NOMO-1 (cell line): ENCODE measurements around the gene MISP3.

Experiments used
- DNase-seq, 2 experiments: peaks; one replicate each; lab custom pipeline; 2025; ENCODE audit not compliant: unreplicated experiment in 2 of 2; lab: John Stamatoyannopoulos, UW

MISP3 gene

GRCh38 chr19:14078411-14078810 lies 5.8 kb downstream of the MISP3 start:
- no peak for DNase-seq

GRCh38 chr19:14080887-14081796 lies 8.6 kb downstream of the MISP3 start:
- peak; percentile 96 to 99 for DNase-seq

GRCh38 chr19:14081797-14082674 lies 9.4 kb downstream of the MISP3 start:
- DNase-seq = no peak

DNA sequence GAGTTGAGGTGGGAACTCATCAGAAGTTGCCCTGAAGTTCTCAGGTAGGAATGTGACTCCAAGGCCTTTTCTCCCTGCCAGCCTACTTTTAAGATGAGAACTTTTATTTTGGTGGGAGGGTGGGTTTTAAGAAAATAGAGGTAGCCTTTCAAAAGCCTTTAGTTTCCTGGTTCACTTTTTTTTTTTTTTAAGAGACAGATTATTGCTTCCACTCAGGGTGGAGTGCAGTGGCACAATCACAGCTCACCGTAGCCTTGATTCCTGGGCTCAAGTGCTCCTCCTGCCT lies 10.0 kb downstream of the MISP3 start:
- no peak for DNase-seq

GRCh38 chr19:14085309-14085995 lies 12.9 kb downstream of the MISP3 start, which contains the start of gene C19orf67:
Gene C19orf67, minus strand, starts transcription at chr19:14085783. Its CDS starts 156 bp downstream, at chr19:14085627.
- no peak for DNase-seq

DNA sequence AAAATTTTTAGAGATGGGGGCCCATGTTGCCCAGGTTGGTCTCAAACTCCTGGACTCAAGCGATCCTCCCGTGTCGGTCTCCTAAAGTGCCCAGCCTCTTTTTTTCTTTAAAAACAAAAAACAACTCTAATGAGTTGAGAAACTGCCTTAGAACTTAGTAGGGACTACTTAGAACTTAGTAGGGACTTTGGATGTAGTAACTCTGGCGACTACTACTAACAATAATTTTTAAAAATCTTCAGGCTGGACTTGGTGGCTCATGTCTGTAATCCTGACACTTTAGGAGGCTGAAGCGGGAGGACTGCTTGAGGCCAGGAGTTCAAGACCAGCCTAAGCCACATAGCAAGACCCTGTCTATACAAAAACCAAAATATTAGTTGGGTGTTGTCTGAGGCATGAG lies 13.5 kb downstream of the MISP3 start:
- no peak for DNase-seq

GRCh38 chr19:14088634-14089411 lies 16.2 kb downstream of the MISP3 start:
- no peak for DNase-seq

GRCh38 chr19:14089412-14089661 lies 16.8 kb downstream of the MISP3 start:
- peak in 1 of 2 experiments; percentile 20 for DNase-seq

DNA sequence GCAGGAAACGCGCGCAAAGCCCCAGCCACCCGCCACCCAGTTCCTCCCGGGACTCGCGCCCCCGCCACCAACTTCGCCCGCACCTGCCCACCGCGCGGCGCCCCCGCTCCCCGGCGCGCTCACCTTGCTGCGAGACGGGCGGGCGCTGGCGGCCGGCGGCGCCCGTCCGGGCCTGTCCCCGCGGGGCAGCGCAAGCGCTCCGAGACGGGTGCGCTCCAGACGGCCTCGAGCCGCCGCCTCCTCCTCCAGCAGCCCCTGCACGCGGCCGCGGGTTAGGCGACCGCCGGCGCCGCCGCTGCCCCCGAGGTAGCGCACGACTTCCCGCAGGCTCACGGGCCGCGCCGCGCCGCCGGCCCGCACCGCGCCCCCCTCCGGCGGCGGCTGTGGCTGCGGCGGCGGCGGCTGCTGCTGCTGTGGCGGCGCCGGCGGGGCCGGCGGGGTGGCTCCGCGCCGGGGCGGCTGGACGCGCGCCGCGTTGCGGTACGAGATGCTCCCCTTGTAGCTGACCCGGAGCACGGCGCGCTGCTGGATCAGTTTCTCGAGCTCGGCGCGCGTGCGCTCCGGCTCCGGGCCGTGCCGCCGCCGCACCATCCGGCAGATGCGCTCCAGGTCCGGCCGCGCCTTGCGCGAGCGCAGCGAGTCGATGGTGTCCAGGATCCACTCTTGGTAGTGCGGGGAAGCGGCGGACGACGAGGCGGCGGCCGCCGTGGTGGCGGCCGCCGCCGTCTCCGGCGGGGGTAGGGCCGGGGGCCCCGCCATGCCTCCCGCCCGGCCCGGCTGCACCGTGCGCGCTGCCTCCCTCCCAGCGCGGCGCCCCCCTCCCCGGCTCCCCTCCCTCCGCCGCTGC lies 17.3 kb downstream of the MISP3 start:
- DNase-seq = peak; percentile 35 to 61

DNA sequence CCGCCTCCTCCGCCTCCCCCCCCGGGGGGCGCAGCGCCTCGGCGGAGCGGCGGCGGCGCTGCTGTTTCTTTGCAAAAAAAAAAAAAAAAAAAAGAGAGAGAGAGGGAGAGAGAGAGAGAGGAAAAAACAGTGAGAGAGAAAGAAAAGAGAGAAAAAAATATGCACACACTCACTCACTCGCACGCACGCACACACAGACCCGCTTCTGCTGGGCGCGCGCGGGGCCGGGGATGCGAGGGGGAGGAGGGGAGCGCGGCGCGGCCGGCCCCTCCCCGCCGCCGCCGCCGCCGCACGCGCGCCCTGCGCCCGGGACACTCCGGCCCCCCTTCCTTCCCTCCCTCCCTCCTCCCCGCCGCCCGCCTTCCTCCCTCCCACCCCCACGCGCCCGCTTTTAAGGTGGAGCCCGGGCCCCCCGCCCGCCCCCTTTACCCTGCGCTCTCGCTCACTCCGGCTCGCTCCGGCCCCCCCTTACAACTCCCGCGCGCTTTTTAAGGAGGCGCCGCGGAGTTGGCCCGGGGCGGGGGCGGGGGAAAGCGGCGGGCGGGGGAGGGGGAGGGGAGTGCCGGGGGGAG lies 18.0 kb downstream of the MISP3 start, which contains the start of gene SAMD1:
TSS of gene SAMD1 (minus strand) at position 243 of the 572 bp plus-strand sequence.
- peak; percentile 82 to 83 for DNase-seq

DNA sequence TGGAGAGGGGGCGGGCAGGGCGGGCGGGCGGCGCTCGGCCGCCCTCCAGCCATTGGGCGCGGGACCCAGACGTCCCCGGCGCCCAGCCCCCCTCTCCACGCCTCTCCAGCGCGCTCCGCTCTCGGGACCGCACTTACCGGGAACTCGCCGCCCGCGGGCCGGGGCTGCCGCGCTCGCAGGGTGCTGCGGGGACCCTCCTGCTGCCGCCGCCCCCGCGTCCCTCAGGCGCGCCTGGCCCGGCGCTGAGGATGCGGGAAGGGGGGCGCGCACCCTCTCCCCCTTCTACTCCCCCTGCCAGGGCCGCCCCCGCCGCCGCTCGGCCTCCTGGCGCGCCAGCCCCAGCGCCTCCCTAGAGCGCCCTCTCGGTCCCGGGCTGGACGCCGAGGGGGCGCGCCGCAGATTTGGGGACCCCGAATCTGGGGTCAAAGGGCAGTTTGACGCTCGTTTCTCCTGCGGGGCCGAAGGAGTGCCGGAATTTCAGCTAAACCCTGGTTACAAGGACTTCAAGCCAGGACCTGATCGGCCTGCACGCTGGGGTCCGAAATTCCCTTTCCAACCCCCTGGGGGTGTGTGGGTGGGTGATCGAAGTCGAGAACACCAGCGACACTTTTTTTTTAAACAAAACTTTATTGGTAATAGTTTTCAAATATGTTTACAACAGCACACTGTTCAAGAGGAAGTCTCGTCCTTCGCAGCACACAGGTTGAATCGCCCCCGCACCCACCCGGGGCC lies 18.7 kb downstream of the MISP3 start:
- peak; percentile 82 to 83 for DNase-seq

- no peak for DNase-seq
Measured at GRCh38 chr19:14091813-14092462, 19.4 kb downstream of the MISP3 start.

DNA sequence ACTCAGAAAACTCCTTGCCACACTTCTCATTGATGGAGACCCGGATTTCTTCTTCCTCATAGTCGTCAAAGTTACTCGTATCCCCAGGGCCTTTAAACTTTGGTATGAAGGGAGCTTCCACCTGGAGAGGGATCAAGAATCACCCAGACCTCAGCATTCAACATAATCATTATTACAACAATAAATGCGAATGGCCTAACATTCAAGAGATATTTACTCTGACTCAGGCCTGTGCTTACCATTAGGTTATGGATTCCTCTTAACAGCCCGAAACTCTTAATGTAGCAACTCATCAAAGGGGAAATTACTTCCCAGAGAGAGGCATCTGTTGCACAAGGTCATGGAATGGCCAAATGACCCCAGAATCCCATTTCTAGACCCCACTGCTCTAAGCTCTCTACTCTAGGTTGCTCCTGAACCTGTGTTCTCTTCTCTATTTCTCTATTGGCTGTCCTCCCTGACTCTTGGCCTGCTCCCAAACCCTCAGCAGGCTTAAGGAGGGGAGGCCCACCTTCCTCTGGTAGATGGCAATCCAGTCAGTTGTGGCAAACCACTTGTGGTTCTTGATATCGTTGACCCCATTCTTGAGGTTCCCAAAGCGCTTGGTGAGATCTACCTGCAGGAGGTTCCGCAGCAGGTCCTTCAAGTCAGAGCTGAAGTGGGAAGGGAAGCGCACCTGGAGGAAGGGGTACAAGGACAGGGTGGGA lies 20.7 kb downstream of the MISP3 start:
- DNase-seq = no peak

DNA sequence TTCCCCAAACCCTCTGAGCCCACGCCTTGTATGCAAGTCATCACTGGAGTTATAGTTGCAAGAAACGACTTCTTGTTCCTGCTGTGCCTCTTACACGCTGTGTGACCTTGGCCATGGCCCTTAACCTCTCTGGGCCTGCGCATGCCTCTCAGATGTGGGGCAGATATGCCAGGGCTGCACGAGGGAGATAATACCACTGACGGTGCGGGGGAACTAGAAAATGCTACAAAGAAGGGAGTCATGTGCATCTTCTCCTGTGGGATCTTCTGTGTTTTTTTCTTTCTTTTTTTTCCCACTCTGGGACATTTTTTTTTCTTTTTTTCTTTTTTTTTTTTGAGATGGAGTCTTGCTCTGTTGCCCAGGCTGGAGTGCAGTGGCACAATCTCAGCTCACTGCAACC lies 22.3 kb downstream of the MISP3 start:
- DNase-seq = no peak

DNA sequence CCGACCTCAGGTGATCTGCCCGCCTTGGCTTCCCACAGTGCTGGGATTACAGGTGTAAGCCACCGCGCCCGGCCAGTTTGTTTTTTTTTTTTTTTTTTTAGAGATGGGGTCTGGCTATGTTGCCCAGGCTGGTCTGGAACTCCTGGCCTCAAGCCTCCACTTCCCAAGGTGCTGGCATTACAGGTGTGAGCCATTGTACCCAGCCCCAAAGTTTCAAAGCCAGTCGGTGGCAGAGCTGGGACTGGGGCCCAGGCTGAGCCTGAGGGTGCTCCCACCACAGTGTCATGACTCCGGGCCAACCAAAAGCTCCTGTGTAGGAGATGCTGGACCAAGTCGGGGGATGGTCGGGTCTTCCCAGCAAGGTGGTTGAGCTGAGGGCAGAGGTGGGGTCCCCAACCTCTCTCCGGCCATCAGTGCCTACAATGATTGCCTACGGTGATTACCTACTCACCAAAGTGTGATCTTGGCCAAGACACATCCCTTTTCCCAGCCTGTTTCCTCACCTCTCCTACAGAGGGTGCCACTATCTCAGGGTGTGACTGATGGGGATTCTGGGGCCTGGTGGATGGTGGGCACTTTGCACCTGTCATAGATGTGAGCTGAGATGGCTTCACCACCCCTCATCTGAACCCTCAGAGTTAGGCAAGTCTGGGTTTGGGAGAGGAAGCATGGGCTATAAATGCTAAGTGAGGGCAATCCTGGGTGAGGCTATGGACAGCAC lies 23.8 kb downstream of the MISP3 start:
- DNase-seq = no peak

DNA sequence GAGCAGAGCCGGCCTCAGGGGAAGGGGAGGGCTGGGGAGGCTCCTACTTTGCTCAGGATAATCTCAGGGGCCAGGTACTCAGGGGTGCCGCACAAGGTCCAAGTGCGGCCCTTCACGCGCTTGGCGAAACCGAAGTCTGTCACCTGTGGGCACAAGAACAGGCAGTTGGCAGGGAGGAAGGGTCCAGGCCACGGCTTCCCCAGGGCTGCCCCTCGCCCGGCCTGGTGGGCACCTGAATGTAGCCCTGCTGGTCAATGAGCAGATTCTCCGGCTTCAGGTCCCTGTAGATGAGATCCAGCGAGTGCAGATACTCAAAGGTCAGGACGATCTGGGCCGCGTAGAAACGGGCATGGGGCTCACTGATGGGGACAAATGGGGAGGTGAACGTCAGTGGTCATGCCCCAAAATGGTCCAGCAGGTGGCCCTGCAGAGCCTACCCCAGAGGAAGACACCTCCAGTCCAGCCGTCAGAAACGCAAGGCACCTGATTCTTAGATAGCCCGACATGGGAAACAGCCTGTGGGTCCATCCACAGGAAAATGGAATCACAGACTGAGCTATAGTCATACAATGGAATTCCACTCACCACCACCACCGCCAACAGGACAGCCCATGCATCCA lies 25.1 kb downstream of the MISP3 start:
- no peak for DNase-seq
